GM12878 (cell line): ENCODE results near the gene CTSE. TPM values are rescaled to one million over a fixed set of nuclear protein-coding genes. Genes with fewer than 3 reads are reported as not detected.

ENCODE experiments used
- ATAC-seq: fragments of 200-7000 bp; cut with Tn5 transposase; 3 replicates; pipeline ENCODE4 v1.9.1; 2020; ENCODE audit warnings: mild to moderate bottlenecking, moderate library complexity
- BruUV-seq: library from RNA; stranded (reverse); fragments of 400-500 nt; replicated peaks from 2 replicates; lab custom pipeline; 2021; lab: Mats Ljungman, UMichigan
- CTCF ChIA-PET: fragments of 300-600 bp; sonication (Branson Sonifier 250); formaldehyde crosslinking; extraction: SDS; loops from one replicate; lab custom pipeline; 2021; ENCODE audit warnings: inconsistent platforms; lab: Yijun Ruan, JAX
- POLR2A ChIA-PET: fragments of 350-600 bp; formaldehyde crosslinking; extraction: SDS; loops from one replicate; lab custom pipeline; 2021; ENCODE audit warnings: inconsistent platforms; lab: Charles Lee
- RAD21 ChIA-PET: fragments of 300-600 bp; sonication (Branson Sonifier 250); formaldehyde crosslinking; loops from one replicate; lab custom pipeline; 2023; ENCODE audit warnings: antibody characterized with exemption; ENCODE audit not compliant: unreplicated experiment; lab: Charles Lee
- SMC1A ChIA-PET: fragments of 300-600 bp; sonication (Branson Sonifier 250); formaldehyde crosslinking; loops from one replicate; lab custom pipeline; 2023; ENCODE audit not compliant: unreplicated experiment, uncharacterized antibody; lab: Charles Lee
- DNase-seq: peaks from one replicate; pipeline ENCODE4 v3.0.0-alpha.2; 2011; ENCODE audit warnings: low read depth, low spot score
- FAIRE-seq: peaks from 3 replicates; lab custom pipeline; 2011; peaks lifted over from hg19 to GRCh38; lab: Jason Lieb, UNC
- H2AFZ ChIP-seq: 2 replicates; pipeline ENCODE4 v1.6.0; 2011; ENCODE audit warnings: low read depth, low read length, control low read depth; ENCODE audit not compliant: control insufficient read depth
- H3K27ac ChIP-seq: 2 replicates; pipeline ENCODE4 v1.5.1; 2011; ENCODE audit warnings: control low read depth; ENCODE audit not compliant: control insufficient read depth, insufficient read depth
- H3K27me3 ChIP-seq, 2 experiments: replicated peaks in 1 of 2; 2 replicates each; pipeline versions ENCODE4 v1.6.0 to v1.6.1; 2011; ENCODE audit warnings: low read length in 1 of 2; ENCODE audit not compliant: control insufficient read depth in 2 of 2, insufficient read depth in 2 of 2
- H3K36me3 ChIP-seq, 2 experiments: 2 replicates each; pipeline ENCODE4 v1.5.1; 2011; ENCODE audit warnings: low read length in 1 of 2; ENCODE audit not compliant: control insufficient read depth in 2 of 2, insufficient read depth in 2 of 2
- H3K4me1 ChIP-seq: 2 replicates; pipeline ENCODE4 v1.6.1; 2011; ENCODE audit warnings: mild to moderate bottlenecking, low read length, moderate library complexity, mixed read lengths; ENCODE audit not compliant: control insufficient read depth, insufficient read depth
- H3K4me2 ChIP-seq: 2 replicates; pipeline ENCODE4 v1.6.0; 2011; ENCODE audit warnings: control low read depth; ENCODE audit not compliant: control insufficient read depth, insufficient read depth
- H3K4me3 ChIP-seq: fragments of 200-600 bp; sonication (generic); 2 replicates; pipeline ENCODE4 v1.5.1; 2016
- H3K79me2 ChIP-seq: 2 replicates; pipeline ENCODE4 v1.6.0; 2011; ENCODE audit warnings: low read length; ENCODE audit not compliant: control insufficient read depth, insufficient read depth
- H3K9ac ChIP-seq: 2 replicates; pipeline ENCODE4 v1.8.0; 2011; ENCODE audit warnings: low read length, control low read depth, mixed read lengths; ENCODE audit not compliant: control insufficient read depth, insufficient read depth
- H3K9me3 ChIP-seq: replicated peaks from 3 replicates; pipeline ENCODE4 v1.5.1; 2011; ENCODE audit warnings: mild to moderate bottlenecking, low read length; ENCODE audit not compliant: control insufficient read depth, insufficient read depth
- H4K20me1 ChIP-seq: 2 replicates; pipeline ENCODE4 v1.6.0; 2011; ENCODE audit not compliant: control insufficient read depth, insufficient read depth
- ASH2L ChIP-seq: fragments of 300-600, 200-600 bp; sonication (generic); IDR thresholded peaks from 2 replicates; pipeline ENCODE4 v1.6.1; 2017; ENCODE audit warnings: low read depth, mild to moderate bottlenecking, borderline replicate concordance
- ATF2 ChIP-seq: IDR thresholded peaks from 2 replicates; pipeline ENCODE4 v1.6.1; 2012; ENCODE audit warnings: low read length, inconsistent platforms
- BACH1 ChIP-seq: fragments of 450-650 bp; IDR thresholded peaks from 2 replicates; pipeline ENCODE4 v1.6.1; 2017; ENCODE audit warnings: mild to moderate bottlenecking, borderline replicate concordance
- BHLHE40 ChIP-seq, 2 experiments: fragments of 450-650 bp in 1 of 2; IDR thresholded peaks; 2 replicates each; pipeline ENCODE4 v1.6.1; 2011 to 2017; ENCODE audit warnings: low read depth in 2 of 2, borderline replicate concordance in 1 of 2, improper control_type of control experiment in 1 of 2, low read length in 1 of 2, mild to moderate bottlenecking in 1 of 2
- CEBPB ChIP-seq, 2 experiments: fragments of 150-350 bp in 1 of 2; IDR thresholded peaks; 2 replicates each; pipeline ENCODE4 v1.6.1; 2012 to 2014; ENCODE audit warnings: low read depth in 2 of 2, low read length in 2 of 2, borderline replicate concordance in 1 of 2, inconsistent platforms in 1 of 2
- DPF2 ChIP-seq: fragments of 450-650 bp; IDR thresholded peaks from 2 replicates; pipeline ENCODE4 v1.6.1; 2017; ENCODE audit warnings: mild to moderate bottlenecking
- E4F1 ChIP-seq: fragments of 450-650 bp; IDR thresholded peaks from 2 replicates; pipeline ENCODE4 v1.6.1; 2018; ENCODE audit warnings: borderline replicate concordance, mild to moderate bottlenecking; ENCODE audit not compliant: partially characterized antibody
- EP300 ChIP-seq, 2 experiments: fragments of 150-350 bp in 1 of 2; IDR thresholded peaks; 2 replicates each; pipeline ENCODE4 v1.6.1; 2011 to 2012; ENCODE audit warnings: low read depth in 2 of 2, low read length in 2 of 2, borderline replicate concordance in 1 of 2, improper control_type of control experiment in 1 of 2, inconsistent platforms in 1 of 2; ENCODE audit not compliant: control insufficient read depth in 1 of 2
- FOXK2 ChIP-seq: fragments of 450-650 bp; IDR thresholded peaks from 2 replicates; pipeline ENCODE4 v1.6.1; 2017; ENCODE audit warnings: mild to moderate bottlenecking, moderate library complexity
- HCFC1 ChIP-seq: fragments of 150-350 bp; IDR thresholded peaks from 2 replicates; pipeline ENCODE4 v1.6.1; 2014; ENCODE audit warnings: low read length
- KLF5 ChIP-seq: fragments of 450-650 bp; IDR thresholded peaks from 2 replicates; pipeline ENCODE4 v1.6.1; 2014; ENCODE audit warnings: mild to moderate bottlenecking; ENCODE audit not compliant: partially characterized antibody
- NR2C1 ChIP-seq: fragments of 450-650 bp; IDR thresholded peaks from 2 replicates; pipeline ENCODE4 v1.6.1; 2017; ENCODE audit warnings: antibody characterized with exemption, mild to moderate bottlenecking, moderate library complexity
- SMARCA5 ChIP-seq: fragments of 450-650 bp; IDR thresholded peaks from 2 replicates; pipeline ENCODE4 v1.6.1; 2017; ENCODE audit warnings: mild to moderate bottlenecking
- SPI1 ChIP-seq: IDR thresholded peaks from 2 replicates; pipeline ENCODE4 v1.6.1; 2011; ENCODE audit warnings: low read depth, mild to moderate bottlenecking, low read length, moderate library complexity, borderline replicate concordance; ENCODE audit not compliant: insufficient read depth
- ZBED1 ChIP-seq: IDR thresholded peaks from 2 replicates; pipeline ENCODE4 v1.6.1; 2016; ENCODE audit warnings: borderline replicate concordance
- ZNF274 ChIP-seq: IDR thresholded peaks from one replicate; pipeline ENCODE4 v1.8.0; 2011; ENCODE audit not compliant: insufficient read length, insufficient read depth
- ZNF592 ChIP-seq: fragments of 450-650 bp; IDR thresholded peaks from 2 replicates; pipeline ENCODE4 v1.6.1; 2017; ENCODE audit warnings: mild to moderate bottlenecking, moderate library complexity
- WGBS: methylation state at CpG from one replicate; pipeline ENCODE4 v1.1.6; 2016; ENCODE audit warnings: low lambda C conversion rate; ENCODE audit not compliant: insufficient replicate concordance, insufficient coverage; ENCODE audit errors: missing lambda C conversion rate; 5-methylcytosine and 5-hydroxymethylcytosine counted together
- in situ Hi-C: fragments of 300-500 bp; cut with MboI; formaldehyde crosslinking; loops from 9 replicates; pipeline ENCODE4 v1.14.3; 2018; ENCODE audit warnings: mixed read lengths
- intact Hi-C: fragments of 100-400 bp; cut with micrococcal nuclease; formaldehyde crosslinking; loops from one replicate; pipeline ENCODE4 v1.14.2; 2022; ENCODE audit not compliant: unreplicated experiment
- polyA plus RNA-seq, 11 experiments: library from polyadenylated mRNA; depleted of rRNA in 4 of 11; unstranded in 6 of 11; stranded (reverse) in 5 of 11; fragments of >200 nt; fragmentation: Nextera tagmentation in 4 of 11; fragmentation: Illumina TruSeq in 1 of 11; extraction: Ambion mirVana in 4 of 11; extraction: Trizol in 1 of 11; gene quantifications; 1 replicate in 1 of 11; 2 replicates in 10 of 11; pipeline versions ENCODE4 v1.2.1 to v1.2.3, GENCODE V29; 2011 to 2016; ENCODE audit warnings: inconsistent platforms in 2 of 11, missing spikeins in 2 of 11, low read depth in 1 of 11
- total RNA-seq, 4 experiments: library from RNA; depleted of rRNA in 3 of 4; stranded (reverse); fragments of >200 nt in 3 of 4; fragmentation: Illumina TruSeq in 1 of 4; extraction: Trizol in 1 of 4; gene quantifications; 2 replicates each; pipeline versions ENCODE4 v1.2.1 to v1.2.3, GENCODE V29; 2013 to 2021

The CTSE gene
- total and polyA plus RNA-seq, 10 of the 15 experiments (the other 5 are each of a cell fraction or from before 2014, with no cell fraction given), result 0.26 TPM; not detected in 9

GRCh38 chr1:205990226-205990625, 33.5 kb downstream of the CTSE start:
- Histone ChIP-seq H3K27me3 (peaks cover 4 to 6% of the 10 kb centered on the region in 2 experiments), H3K9ac (no peak overlapping the region), H3K4me1 (no peaks in the 10 kb centered on the region), H3K9me3 (no peaks in the 10 kb centered on the region), H4K20me1 (no peaks in the 10 kb centered on the region), H3K4me3 (no peak overlapping the region), H3K4me2 (no peak overlapping the region), H3K79me2 (no peaks in the 10 kb centered on the region), H3K36me3 (no peaks in the 10 kb centered on the region), H3K27ac (no peak overlapping the region), H2AFZ (no peak overlapping the region)
- DNase-seq (no peak), FAIRE-seq (no peak), ATAC-seq (no peak)
- SMC1A ChIA-PET, result interaction anchor here (0.9 to 1.2 kb wide), 2 partner anchors 13 to 39 kb away, joined by 3 read pairs; no protein-coding TSS in a partner anchor
- intact Hi-C loops (no loop called here), in situ Hi-C loops (no loop called here)
- no TSS peak for BruUV-seq
- POLR2A ChIA-PET, result interaction anchor here (0.5 kb wide), 1 partner anchor 46 kb away, joined by 3 read pairs; no protein-coding TSS in a partner anchor
- RAD21 ChIA-PET, result interaction anchor here (0.5 to 1.0 kb wide), 2 partner anchors 33 to 116 kb away, joined by 3 to 7 read pairs; no protein-coding TSS in a partner anchor
- 20% methylated on average over 2 of the region's 2 CpGs for WGBS
- CTCF ChIA-PET, result interaction anchor here (1.0 to 1.6 kb wide), 4 partner anchors 10 to 116 kb away, joined by 3 to 5 read pairs (median 4); no protein-coding TSS in a partner anchor
- TF ChIP-seq ATF2 (no peak), BHLHE40 (IDR thresholded peaks at IDR 0.05; ENCODE audit: borderline replicate concordance in 1 of 2, low read depth in 2 of 2, low read length in 1 of 2) (no peak), ASH2L (no peak), BACH1 (no peak), FOXK2 (no peak), HCFC1 (no peak), CEBPB (IDR thresholded peaks at IDR 0.05; ENCODE audit: borderline replicate concordance in 1 of 2, low read depth in 2 of 2, low read length in 2 of 2) (no peak), ZNF592 (no peak), E4F1 (no peak), EP300 (IDR thresholded peaks at IDR 0.05; ENCODE audit: borderline replicate concordance in 1 of 2, control insufficient read depth in 1 of 2, low read depth in 2 of 2, low read length in 2 of 2) (no peak), NR2C1 (no peak), SMARCA5 (no peak), ZNF274 (no peak), SPI1 (no peak), ZBED1 (no peak), DPF2 (no peak), KLF5 (no peak)
